Fibroblast of the aortic adventitia (primary cell): ENCODE measurements around the gene SNX5. TPM values are rescaled to one million over a fixed set of nuclear protein-coding genes. Genes with fewer than 3 reads are reported as not detected.

Experiments
- DNase-seq: peaks from one replicate; pipeline ENCODE4 v3.0.0-alpha.2; 2010; ENCODE audit warnings: low read depth
- H3K4me3 ChIP-seq: 2 replicates; pipeline ENCODE4 v1.5.1; 2011; ENCODE audit warnings: low read depth, mild to moderate bottlenecking, control low read depth, low read length, moderate library complexity
- CTCF ChIP-seq: IDR thresholded peaks from 2 replicates; pipeline ENCODE4 v1.5.1; 2011; ENCODE audit warnings: mild to moderate bottlenecking, low read length, control low read depth, inconsistent platforms; ENCODE audit not compliant: insufficient read depth
- total RNA-seq: library from RNA; depleted of rRNA; stranded (reverse); fragments of >200 nt; gene quantifications from 2 replicates; pipeline ENCODE4 v1.2.3, GENCODE V29; 2012; ENCODE audit warnings: low replicate concordance

The SNX5 gene
- total RNA-seq, 1 donor: 99.7 TPM

GRCh38 chr20:17932396-17932795, 36.2 kb downstream of the SNX5 start:
- no peak for TF ChIP-seq CTCF
- H3K4me3 ChIP-seq: no peak overlapping the region
- DNase-seq: no peak

- no peak overlapping the region for H3K4me3 ChIP-seq
- no peak for DNase-seq
- no peak for TF ChIP-seq CTCF
Measured at GRCh38 chr20:17931513-17931912, 37.1 kb downstream of the SNX5 start.

- no peak overlapping the region for H3K4me3 ChIP-seq
- no peak for DNase-seq
- TF ChIP-seq CTCF: no peak
Measured at GRCh38 chr20:17928633-17929311, 39.8 kb downstream of the SNX5 start.

- TF ChIP-seq CTCF: no peak
- peak; percentile 76 for DNase-seq
- no peak overlapping the region for H3K4me3 ChIP-seq
Measured at GRCh38 chr20:17928211-17928611, 40.4 kb downstream of the SNX5 start.

GRCh38 chr20:17925940-17926300, 42.7 kb downstream of the SNX5 start:
- H3K4me3 ChIP-seq: no peak overlapping the region
- no peak for TF ChIP-seq CTCF
- no peak for DNase-seq

GRCh38 chr20:17925141-17925939, 43.3 kb downstream of the SNX5 start:
- H3K4me3 ChIP-seq: no peak overlapping the region
- DNase-seq: peak; percentile 71
- no peak for TF ChIP-seq CTCF
